ENCODE data around the gene ACTRT2. TPM values are rescaled to one million over a fixed set of nuclear protein-coding genes. Genes with fewer than 3 reads are reported as not detected.
A peak's percentile ranks its signal among the peaks of the same experiment; 100 is the strongest.

ACTRT2 gene
- total RNA-seq, 1 donor from 2014 or later, result not detected

DNA sequence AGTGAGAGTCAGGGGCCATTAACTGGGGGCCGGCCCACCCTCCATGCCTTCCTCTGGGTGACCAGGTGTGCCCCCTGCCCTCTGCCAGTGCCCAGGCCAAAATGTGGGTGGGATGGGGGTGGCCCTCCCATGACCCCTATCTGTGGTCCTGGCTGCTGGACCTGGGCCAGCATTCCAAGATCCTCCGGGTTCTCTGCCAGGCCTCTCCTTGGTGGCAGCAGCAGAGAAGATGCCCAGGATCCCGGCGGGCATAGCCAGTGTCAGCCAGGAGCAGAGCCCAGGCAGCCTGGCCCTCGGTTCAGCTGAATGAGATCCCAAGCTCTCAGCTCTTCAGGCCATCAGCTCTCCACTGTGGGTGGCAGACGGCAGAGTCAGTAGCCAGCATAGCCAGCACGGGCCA is 31.3 kb upstream of the ACTRT2 start:
- H3K27me3 ChIP-seq (ENCODE audit: low read depth), result peaks cover 15% of the 10 kb centered on the region
- no peaks in the 10 kb centered on the region for H3K4me1 ChIP-seq

DNA sequence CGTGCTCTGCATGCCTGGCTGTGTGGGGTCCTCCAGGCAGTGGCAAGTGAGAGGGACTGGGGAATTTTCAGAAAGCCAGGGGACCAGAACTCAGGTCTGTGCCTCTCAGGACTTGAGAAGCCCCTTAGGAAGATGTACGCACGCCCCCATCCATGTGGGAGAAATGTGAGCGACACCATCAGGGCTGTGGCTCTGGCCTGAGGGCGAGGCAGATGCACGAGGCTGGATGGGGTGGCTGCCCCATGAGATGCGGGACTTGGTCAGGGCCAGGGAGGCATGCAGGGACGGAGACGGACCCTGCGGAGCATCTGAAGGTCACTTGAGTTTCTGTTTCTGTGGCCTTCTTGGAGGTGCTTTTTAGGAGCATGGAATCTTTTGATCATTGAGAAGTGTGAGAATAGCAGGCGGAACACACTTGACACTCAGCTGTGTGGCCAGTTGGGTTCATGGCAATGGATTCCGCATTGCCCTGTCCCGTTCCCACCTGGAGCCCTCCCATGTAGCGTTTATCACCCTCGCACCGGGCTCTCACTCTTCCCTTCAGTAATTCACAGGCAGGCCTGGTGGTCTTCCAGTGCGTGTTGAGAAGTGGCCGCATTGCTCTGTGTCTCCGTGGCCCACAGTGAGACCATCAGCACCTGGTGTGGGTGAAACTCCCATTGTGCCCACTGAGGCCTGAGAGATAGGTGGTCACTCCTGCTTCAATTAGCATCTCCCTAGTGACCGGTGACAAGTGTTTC is 30.7 kb upstream of the ACTRT2 start:
- intact Hi-C loops (cut with DNase I), result no loop called here
- Histone ChIP-seq H3K36me3 (no peaks in the 10 kb centered on the region), H3K9me3 (peaks cover 11% of the 10 kb centered on the region), H3K4me3 (no peak overlapping the region), H3K27ac (no peak overlapping the region), H3K27me3 (ENCODE audit: low read depth) (peaks cover 15% of the 10 kb centered on the region), H3K4me1 (no peaks in the 10 kb centered on the region)
- TF ChIP-seq, protein P1, sequence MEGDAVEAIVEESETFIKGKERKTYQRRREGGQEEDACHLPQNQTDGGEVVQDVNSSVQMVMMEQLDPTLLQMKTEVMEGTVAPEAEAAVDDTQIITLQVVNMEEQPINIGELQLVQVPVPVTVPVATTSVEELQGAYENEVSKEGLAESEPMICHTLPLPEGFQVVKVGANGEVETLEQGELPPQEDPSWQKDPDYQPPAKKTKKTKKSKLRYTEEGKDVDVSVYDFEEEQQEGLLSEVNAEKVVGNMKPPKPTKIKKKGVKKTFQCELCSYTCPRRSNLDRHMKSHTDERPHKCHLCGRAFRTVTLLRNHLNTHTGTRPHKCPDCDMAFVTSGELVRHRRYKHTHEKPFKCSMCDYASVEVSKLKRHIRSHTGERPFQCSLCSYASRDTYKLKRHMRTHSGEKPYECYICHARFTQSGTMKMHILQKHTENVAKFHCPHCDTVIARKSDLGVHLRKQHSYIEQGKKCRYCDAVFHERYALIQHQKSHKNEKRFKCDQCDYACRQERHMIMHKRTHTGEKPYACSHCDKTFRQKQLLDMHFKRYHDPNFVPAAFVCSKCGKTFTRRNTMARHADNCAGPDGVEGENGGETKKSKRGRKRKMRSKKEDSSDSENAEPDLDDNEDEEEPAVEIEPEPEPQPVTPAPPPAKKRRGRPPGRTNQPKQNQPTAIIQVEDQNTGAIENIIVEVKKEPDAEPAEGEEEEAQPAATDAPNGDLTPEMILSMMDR (IDR thresholded peaks at IDR 0.05), result no peak
- DNase-seq (no peak), ATAC-seq (no peak)

More for the DNA sequence above, 31.3 kb upstream of the ACTRT2 start:
- TF ChIP-seq, protein P1 (IDR thresholded peaks at IDR 0.05), result no peak
- ATAC-seq, result no peak
- H3K27ac ChIP-seq, result no peak overlapping the region
- no peaks in the 10 kb centered on the region for H3K36me3 ChIP-seq
- intact Hi-C loops (cut with DNase I), result no loop called here
- H3K4me3 ChIP-seq, result no peak overlapping the region
- H3K9me3 ChIP-seq, result peaks cover 11% of the 10 kb centered on the region
- peak; percentile 40 for DNase-seq

DNA sequence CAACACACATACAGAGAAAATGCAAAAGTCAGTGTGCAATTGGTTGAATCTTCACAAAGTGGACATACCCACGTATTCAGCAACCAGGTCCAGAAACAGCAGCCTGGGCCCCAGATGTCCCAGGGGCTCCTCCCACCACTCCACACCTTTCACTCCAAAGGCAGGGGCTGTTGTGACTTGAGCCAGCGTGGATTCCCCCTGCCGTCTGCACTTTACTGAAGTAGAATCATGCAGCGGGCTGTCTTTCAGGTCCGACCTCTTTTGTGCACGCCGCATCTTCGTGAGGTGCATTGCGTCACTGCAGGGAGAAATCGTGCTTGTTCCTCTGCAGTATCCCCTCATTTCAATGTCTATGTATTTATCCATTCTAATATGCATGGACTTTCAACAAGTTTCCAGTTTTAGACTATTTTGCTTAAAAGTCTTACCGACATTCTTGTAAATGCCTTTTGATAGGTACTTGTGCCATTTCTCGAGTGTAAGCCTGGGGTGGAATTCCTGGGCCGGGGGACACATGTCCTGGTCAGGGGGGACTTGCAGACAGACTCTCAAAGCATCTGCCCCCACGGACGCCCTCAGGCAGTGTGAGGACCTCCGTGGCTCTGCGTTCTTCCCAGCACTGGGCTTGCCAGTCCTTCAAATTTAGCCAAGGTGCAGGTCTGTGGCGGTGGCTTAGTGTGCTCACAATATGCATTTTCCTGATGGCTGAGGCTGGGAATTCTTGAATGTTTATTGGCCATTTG is 29.3 kb upstream of the ACTRT2 start:
- DNase-seq, result no peak
- Histone ChIP-seq H3K4me1 (no peaks in the 10 kb centered on the region), H3K4me3 (no peak overlapping the region), H3K9me3 (peaks cover 11% of the 10 kb centered on the region), H3K27me3 (ENCODE audit: low read depth) (peaks cover 15% of the 10 kb centered on the region), H3K36me3 (no peaks in the 10 kb centered on the region), H3K27ac (no peak overlapping the region)
- ATAC-seq, result no peak
- intact Hi-C loops (cut with DNase I), result no loop called here
- TF ChIP-seq, protein P1 (IDR thresholded peaks at IDR 0.05), result no peak

DNA sequence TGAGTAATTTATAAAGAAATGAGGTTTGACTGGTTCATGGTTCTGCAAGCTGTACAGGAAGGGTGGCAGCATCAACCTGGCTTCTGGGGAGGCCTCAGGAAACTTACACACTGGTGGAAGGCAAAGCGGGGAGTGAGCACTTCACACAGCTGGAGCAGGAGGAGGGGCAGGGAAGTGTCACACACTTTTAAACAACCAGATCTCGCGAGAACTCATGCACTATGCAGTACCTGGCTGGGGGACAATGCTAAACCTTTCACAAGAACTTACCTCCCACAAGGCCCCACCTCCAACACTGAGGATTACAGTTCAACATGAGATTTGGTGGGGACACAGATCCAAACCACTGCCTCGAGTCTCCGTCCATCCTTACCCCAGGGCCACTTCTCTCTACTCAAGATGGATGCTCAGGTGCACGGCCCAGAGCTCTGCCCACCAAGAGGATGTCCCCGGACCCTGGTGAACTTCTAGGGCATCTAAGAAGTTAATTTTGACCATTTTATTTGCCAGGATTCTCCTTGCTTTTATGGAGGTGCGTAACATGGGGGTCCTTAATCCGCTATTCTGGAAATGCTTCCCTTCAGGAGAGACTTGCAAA is 22.7 kb upstream of the ACTRT2 start:
- Histone ChIP-seq H3K27me3 (ENCODE audit: low read depth) (peaks cover 27% of the 10 kb centered on the region), H3K9me3 (peaks cover 11% of the 10 kb centered on the region), H3K4me1 (no peaks in the 10 kb centered on the region), H3K36me3 (no peaks in the 10 kb centered on the region), H3K27ac (no peak overlapping the region), H3K4me3 (no peak overlapping the region)
- ATAC-seq (no peak), DNase-seq (no peak)
- intact Hi-C loops (cut with DNase I), result no loop called here
- TF ChIP-seq, protein P1 (IDR thresholded peaks at IDR 0.05), result no peak

DNA sequence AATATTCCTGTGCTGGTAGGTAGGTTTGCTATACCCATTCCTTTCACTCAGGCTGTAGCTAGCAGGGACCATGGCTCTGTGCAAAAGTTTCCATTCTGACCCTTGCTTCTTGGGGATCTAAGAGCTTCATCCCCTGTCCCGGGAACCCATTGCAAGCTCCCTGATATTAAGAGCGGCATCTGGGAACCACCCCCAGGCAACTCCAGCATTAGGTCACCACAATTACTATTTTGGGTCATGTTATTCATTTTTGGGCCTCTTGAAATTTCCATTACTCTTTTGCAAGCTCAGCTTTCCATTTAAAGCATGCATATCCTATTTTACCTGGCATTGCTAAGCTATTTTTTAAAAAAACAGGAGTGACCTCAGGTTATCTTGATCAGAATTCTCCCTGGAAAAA is 22.1 kb upstream of the ACTRT2 start:
- ATAC-seq (no peak), DNase-seq (no peak)
- Histone ChIP-seq H3K4me3 (no peak overlapping the region), H3K36me3 (no peaks in the 10 kb centered on the region), H3K27ac (no peak overlapping the region), H3K9me3 (peaks cover 7% of the 10 kb centered on the region), H3K27me3 (ENCODE audit: low read depth) (peaks cover 29% of the 10 kb centered on the region), H3K4me1 (no peaks in the 10 kb centered on the region)
- intact Hi-C loops (cut with DNase I), result no loop called here
- TF ChIP-seq, protein P1 (IDR thresholded peaks at IDR 0.05), result no peak

Data from lower lobe of right lung (tissue), 2 donors.